ENCODE measurements around the gene NOS2. TPM values are rescaled to one million over a fixed set of nuclear protein-coding genes. Genes with fewer than 3 reads are reported as not detected.
A peak's percentile ranks its signal among the peaks of the same experiment; 100 is the strongest.

NOS2 gene
- total RNA-seq, 2 donors from 2014 or later: 29.7 to 34.5 TPM

DNA sequence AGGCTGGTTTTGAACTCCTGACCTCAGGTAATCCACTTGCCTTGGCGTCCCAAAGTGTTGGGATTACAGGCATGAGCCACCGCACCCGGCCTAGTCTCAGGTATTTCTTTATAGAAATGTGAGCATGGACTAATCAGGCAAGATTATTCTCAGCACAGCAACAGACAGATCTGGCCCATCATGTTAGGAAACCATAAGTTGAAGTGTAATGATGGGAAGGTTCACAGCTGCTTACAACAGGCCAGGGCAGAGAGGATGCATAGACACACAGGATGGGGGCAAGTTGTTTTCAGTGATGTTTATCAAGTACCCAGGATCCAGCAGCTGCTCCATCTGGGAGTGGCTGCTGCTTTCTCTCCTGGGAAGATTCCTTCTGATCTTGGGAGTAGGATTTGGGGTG, 16.6 kb upstream of the NOS2 start:
- H3K9me3 ChIP-seq: no peaks in the 10 kb centered on the region
- H3K4me3 ChIP-seq: no peak overlapping the region
- no peaks in the 10 kb centered on the region for H3K27me3 ChIP-seq

DNA sequence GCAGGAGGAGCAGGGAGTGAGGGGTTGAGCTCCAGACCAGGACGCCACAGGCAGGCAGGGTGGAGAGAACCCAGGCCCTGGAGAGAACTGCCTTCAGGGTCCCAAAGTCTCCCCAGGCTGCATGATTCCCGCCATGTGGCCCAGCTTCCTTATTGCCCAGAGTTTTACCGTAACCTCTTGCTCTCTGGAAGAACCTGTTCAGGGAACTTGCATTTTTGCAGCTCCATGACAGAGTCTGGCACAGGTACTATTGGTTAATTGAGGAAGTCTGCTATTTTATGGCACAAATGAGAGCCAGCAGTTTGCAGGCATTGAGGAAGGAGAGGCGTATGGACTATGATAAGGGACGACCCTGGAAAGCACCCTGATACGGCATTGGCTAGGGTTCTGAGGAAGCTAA, 11.6 kb upstream of the NOS2 start:
- TF ChIP-seq, protein P1, sequence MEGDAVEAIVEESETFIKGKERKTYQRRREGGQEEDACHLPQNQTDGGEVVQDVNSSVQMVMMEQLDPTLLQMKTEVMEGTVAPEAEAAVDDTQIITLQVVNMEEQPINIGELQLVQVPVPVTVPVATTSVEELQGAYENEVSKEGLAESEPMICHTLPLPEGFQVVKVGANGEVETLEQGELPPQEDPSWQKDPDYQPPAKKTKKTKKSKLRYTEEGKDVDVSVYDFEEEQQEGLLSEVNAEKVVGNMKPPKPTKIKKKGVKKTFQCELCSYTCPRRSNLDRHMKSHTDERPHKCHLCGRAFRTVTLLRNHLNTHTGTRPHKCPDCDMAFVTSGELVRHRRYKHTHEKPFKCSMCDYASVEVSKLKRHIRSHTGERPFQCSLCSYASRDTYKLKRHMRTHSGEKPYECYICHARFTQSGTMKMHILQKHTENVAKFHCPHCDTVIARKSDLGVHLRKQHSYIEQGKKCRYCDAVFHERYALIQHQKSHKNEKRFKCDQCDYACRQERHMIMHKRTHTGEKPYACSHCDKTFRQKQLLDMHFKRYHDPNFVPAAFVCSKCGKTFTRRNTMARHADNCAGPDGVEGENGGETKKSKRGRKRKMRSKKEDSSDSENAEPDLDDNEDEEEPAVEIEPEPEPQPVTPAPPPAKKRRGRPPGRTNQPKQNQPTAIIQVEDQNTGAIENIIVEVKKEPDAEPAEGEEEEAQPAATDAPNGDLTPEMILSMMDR (IDR thresholded peaks at IDR 0.05): no peak
- intact Hi-C loops (cut with DNase I): no loop called here
- H3K4me3 ChIP-seq: no peak overlapping the region
- peak overlapping the region; percentile 72 for H3K27ac ChIP-seq
- no peaks in the 10 kb centered on the region for H3K36me3 ChIP-seq
- peaks cover 11% of the 10 kb centered on the region for H3K4me1 ChIP-seq
- H3K27me3 ChIP-seq: no peaks in the 10 kb centered on the region
- peak overlapping the region in 1 of 2 donors; percentile 63 for H3K9ac ChIP-seq (ENCODE audit: low read depth in 2 of 2, low read length in 2 of 2)
- H3K9me3 ChIP-seq: no peaks in the 10 kb centered on the region
- peak; percentile 84 for DNase-seq

More for the DNA sequence above, 16.6 kb upstream of the NOS2 start:
- TF ChIP-seq, protein P1 (IDR thresholded peaks at IDR 0.05): no peak
- no peak for DNase-seq
- no peaks in the 10 kb centered on the region for H3K36me3 ChIP-seq
- intact Hi-C loops (cut with DNase I): no loop called here
- H3K9ac ChIP-seq (ENCODE audit: low read depth in 2 of 2, low read length in 2 of 2): peak overlapping the region in 1 of 2 donors; percentile 66
- peaks cover 7% of the 10 kb centered on the region for H3K4me1 ChIP-seq
- no peak overlapping the region for H3K27ac ChIP-seq

DNA sequence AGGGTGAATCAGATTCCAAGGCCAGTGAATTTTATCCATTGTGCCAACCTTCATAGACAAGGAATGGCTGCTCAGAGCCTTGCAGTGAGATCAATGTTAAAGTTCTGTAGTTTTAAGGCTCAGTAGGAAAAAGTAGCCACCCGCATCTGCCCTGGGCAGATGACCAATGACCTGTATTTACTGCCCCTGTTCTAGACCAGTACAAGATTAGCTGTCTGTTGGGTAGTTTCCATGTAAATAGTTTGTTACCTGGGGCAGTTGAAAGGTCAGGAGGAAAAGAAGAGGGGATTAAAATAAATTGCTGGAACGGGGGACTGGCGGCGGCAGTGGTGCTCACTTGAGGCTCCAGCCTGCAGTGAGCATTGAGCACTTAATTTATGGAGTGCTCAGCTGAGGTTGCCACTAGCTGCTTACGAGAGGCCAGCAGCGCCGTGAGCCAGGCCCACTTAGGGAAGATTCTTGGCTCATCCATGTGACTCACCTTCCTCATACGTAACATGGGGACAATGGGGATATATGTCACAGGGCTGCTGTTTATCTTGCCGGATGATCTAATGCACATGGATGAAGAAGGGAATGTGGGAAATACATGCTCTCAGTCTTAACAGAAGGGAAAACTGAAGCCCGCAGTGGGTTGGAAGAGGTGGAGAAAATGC, 10.7 kb upstream of the NOS2 start:
- Histone ChIP-seq H3K27ac (peak overlapping the region; percentile 72), H3K27me3 (no peaks in the 10 kb centered on the region), H3K4me3 (no peak overlapping the region), H3K9me3 (no peaks in the 10 kb centered on the region), H3K9ac (ENCODE audit: low read depth in 2 of 2, low read length in 2 of 2) (peak overlapping the region in 1 of 2 donors; percentile 48), H3K36me3 (no peaks in the 10 kb centered on the region), H3K4me1 (peaks cover 13% of the 10 kb centered on the region)
- no peak for DNase-seq
- intact Hi-C loops (cut with DNase I): no loop called here
- TF ChIP-seq, protein P1 (IDR thresholded peaks at IDR 0.05): no peak

DNA sequence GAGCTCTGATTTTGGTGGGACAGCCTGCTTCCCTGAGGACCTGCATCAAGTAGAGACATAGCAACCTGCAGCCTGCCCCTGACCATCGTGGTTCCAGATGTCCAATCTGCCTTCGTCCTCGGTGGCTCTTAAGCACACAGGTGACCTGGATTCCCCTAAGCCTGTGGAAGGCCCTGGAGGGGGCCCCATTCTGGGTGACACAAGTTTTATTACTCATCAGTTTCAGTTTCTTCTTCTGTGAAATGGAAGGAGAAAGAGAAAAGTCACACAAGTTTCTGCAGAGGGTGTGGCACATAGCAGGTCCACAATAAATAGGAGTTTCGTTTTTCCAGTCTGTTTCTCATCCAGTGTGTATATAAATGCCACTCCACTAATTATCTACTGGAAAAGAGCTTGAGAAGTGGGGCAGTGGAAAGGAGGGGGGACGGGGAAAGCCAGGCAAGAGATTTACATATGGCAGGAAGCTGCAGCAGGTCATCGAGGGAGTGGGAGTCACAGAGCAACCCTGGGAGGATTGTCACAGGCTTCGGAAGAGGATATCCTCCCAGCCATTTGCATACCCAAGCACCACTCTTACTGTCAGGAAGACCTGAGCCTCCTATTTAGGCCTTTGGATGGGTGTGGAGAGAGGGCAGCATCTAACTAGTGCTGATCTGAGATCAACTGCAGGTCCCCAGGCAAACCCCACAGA, 10.0 kb upstream of the NOS2 start:
- TF ChIP-seq, protein P1 (IDR thresholded peaks at IDR 0.05): no peak

DNA sequence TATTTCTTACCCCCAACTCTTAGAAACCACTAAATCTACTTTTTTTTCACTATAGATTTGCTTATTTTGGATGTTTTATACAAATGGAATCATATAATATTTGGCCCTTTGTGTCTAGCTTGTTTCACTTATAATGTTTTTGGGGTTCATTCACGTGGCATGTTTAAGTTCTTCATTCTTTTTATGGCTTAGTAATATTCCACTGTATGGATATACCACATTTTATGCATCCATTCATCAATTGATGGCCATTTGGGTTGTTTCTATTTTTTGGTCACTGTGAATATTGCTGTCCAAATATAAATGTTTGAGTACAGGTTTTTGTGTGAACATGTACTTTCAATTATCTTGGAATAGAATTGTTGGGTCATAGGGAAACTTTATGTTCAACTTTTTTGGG, 9.2 kb upstream of the NOS2 start:
- H3K4me3 ChIP-seq: no peak overlapping the region
- H3K4me1 ChIP-seq: peaks cover 17% of the 10 kb centered on the region
- no peaks in the 10 kb centered on the region for H3K36me3 ChIP-seq
- no peaks in the 10 kb centered on the region for H3K27me3 ChIP-seq
- DNase-seq: no peak
- intact Hi-C loops (cut with DNase I): loop anchor here (10.0 kb wide), 1 partner anchor 445 kb away; no protein-coding TSS in a partner anchor
- no peaks in the 10 kb centered on the region for H3K9me3 ChIP-seq
- H3K9ac ChIP-seq (ENCODE audit: low read depth in 2 of 2, low read length in 2 of 2): no peak overlapping the region
- peak overlapping the region; percentile 72 for H3K27ac ChIP-seq
- TF ChIP-seq, protein P1 (IDR thresholded peaks at IDR 0.05): no peak

More for the DNA sequence above, 10.0 kb upstream of the NOS2 start:
- H3K27ac ChIP-seq: peak overlapping the region; percentile 72
- intact Hi-C loops (cut with DNase I): no loop called here
- no peaks in the 10 kb centered on the region for H3K9me3 ChIP-seq
- no peak for DNase-seq
- H3K4me3 ChIP-seq: no peak overlapping the region
- no peaks in the 10 kb centered on the region for H3K27me3 ChIP-seq
- no peaks in the 10 kb centered on the region for H3K36me3 ChIP-seq
- peak overlapping the region in 1 of 2 donors; percentile 48 for H3K9ac ChIP-seq (ENCODE audit: low read depth in 2 of 2, low read length in 2 of 2)
- peaks cover 17% of the 10 kb centered on the region for H3K4me1 ChIP-seq
